GM12875 (cell line): Measurements from ENCODE around the gene ADSS2.
"Not testable (repeated sequence)": the region's sequence is repeated elsewhere in the genome, so short reads cannot be mapped to it uniquely, and the experiment has no call there.

Source experiments
- H3K4me3 ChIP-seq: one replicate; pipeline ENCODE4 v1.5.1; 2011; ENCODE audit warnings: low read depth, low read length, control low read depth
- TF ChIP-seq, protein P1 (sequence below): IDR thresholded peaks from 2 replicates; pipeline ENCODE4 v1.5.1; 2011; ENCODE audit warnings: low read depth, mild to moderate bottlenecking, control low read depth, inconsistent platforms, low read length, moderate library complexity, borderline replicate concordance; ENCODE audit not compliant: insufficient read depth

ADSS2 gene

DNA sequence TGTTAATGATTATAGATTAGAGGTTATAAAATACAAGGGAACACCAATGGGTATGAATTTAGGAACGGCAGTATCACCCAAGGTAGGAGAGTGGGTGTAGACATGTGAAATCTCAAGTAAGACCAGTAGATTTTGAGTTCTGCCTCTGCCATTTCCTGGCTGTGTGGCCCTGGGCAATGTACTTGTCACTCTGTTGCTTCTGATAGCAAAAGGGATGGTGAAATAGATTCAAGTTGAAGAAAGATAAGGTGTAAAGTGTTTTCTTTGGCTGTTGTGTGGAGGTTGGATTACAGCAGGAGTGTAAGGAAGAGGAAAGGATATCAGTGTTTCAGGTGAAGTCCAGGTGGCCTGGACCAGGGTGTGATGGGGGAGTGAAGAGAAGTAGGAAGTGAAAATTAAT lies 64.3 kb downstream of the ADSS2 start:
- TF ChIP-seq, protein P1, sequence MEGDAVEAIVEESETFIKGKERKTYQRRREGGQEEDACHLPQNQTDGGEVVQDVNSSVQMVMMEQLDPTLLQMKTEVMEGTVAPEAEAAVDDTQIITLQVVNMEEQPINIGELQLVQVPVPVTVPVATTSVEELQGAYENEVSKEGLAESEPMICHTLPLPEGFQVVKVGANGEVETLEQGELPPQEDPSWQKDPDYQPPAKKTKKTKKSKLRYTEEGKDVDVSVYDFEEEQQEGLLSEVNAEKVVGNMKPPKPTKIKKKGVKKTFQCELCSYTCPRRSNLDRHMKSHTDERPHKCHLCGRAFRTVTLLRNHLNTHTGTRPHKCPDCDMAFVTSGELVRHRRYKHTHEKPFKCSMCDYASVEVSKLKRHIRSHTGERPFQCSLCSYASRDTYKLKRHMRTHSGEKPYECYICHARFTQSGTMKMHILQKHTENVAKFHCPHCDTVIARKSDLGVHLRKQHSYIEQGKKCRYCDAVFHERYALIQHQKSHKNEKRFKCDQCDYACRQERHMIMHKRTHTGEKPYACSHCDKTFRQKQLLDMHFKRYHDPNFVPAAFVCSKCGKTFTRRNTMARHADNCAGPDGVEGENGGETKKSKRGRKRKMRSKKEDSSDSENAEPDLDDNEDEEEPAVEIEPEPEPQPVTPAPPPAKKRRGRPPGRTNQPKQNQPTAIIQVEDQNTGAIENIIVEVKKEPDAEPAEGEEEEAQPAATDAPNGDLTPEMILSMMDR: no peak
- no peak overlapping the region for H3K4me3 ChIP-seq

DNA sequence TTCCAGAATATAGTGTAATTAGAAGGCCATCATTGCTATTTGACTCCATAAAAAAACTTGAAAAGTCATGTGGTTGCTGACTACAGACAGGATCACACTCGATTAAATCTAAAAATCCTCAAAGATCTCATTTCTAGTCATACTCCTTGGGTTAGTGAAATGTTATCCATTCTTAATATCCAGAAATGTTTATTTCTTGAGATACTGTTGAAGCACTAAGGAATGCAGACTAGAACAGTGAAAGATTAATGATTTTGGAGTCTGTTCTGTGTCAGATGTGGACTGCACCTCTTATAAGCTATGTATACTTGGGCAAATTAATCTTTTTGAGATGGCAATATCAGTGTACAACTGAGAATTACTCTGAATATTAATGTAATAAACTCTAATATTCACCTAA lies 65.1 kb downstream of the ADSS2 start:
- no peak overlapping the region for H3K4me3 ChIP-seq
- TF ChIP-seq, protein P1: no peak

DNA sequence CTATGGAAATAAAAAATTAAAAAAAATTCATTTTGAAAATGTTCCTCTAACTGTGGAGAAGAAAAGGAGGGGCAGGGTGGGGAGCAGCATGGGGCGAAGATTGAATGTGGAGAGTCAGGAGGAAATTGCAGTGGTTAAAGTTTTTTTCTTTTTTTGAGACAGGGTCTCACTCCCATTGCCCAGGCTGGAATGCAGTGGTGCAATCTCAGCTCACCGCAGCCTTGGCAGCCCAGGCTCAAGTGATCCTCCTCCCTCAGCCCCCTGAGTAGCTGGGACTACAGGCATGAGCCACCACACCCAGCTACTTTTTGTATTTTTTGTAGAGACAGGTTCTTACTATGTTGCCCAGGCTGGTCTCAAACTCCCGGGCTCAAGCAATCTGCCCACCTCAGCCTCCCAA lies 67.6 kb downstream of the ADSS2 start:
- H3K4me3 ChIP-seq: no peak overlapping the region
- TF ChIP-seq, protein P1: no peak

DNA sequence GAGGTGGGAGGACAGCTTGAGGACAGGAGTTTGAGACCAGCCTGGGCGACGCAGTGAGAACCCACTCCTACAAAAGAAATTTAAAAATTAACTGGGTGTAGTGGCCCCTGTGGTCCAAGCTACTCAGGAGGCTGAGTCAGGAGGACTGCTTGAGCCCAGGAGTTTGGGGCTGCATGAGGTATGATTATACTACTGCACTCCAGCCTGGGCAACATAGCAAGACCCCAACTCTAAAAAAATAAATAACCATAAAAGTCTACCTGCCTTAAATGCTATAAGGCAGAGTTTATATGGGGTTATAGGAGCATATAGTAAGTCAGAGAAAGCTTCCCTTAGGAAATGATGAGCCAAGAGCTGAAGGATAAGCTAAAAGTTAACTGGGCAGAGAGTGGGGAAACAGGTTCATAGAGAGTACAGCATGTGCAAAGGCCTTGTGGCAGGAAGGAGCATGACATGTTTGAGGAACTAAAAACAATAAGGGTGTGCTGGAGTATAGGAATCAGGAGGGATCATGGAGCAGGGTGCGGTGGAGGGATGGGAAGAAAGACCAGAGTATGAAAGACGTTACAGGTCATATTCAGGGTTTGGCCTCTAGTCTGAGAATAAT lies 68.3 kb downstream of the ADSS2 start:
- TF ChIP-seq, protein P1: no peak
- H3K4me3 ChIP-seq: no peak overlapping the region

DNA sequence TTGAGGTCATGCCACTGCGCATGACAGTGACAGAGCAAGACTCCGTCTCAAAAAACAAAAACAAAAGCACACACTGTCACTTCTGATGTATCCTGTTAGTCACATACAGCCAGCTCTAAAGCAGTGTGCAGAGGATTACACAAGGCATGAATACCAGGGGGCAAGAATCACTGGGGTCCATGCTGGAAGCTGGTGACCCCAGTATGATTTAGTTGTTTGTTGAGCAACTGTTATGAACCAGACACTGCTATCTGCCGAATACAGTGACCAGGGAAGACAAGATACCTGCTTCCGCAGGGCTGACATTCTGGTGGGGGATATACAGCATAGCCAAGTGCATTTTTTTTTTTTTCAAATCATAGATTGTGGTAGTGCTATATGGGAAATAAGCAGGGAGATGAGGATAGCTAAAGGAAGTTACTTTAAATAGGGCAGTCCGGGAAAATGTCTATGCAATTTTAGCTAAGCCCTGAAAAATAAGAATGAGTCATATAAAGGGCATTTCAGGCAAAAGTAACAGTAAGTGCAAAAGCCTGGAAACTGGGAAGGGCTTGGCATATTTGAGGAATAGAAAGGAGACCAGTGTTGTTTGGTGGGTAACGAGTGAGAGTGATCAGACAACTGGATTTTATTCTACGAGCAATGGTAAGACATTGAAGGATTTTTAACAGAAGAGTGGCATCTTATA lies 69.7 kb downstream of the ADSS2 start:
- TF ChIP-seq, protein P1: no peak
- H3K4me3 ChIP-seq: no peak overlapping the region

DNA sequence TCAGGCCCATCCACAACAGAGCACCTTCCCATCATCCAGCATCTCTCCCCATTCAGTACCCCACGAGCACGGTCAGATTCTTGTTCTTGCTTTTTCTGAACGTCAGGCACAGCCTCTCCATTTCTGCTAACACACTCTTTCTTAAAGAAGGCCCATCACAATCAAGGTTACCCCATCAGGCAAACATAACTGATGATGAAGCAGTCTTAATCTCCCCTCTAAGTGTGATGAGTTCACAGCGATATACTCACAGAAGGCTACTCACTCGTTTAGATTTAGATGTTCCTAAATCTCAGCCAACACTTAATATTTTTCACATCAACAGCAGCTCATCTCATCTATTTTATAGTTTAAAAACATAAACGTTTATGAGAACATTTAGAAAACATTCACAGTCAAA lies 75.6 kb downstream of the ADSS2 start:
- no peak overlapping the region for H3K4me3 ChIP-seq
- TF ChIP-seq, protein P1: no peak

DNA sequence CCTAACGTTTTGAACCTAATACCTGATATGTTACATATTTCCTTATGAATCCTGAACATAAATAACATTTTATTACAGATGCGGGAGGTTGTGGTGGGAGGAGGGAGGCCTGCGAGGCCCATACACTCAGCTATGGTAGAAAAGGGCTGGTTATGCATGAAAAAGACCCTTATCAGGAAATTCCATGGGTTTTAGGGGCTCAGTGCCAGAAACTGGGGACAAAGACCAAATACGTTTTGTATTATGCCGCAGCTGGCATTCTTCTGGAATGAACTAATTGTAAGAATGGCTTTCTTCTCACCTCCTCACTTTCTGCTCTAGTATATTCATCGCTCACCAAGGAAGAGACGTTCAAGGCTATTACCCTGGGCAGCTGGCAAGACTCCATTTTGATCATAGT lies 76.7 kb downstream of the ADSS2 start:
- TF ChIP-seq, protein P1: no peak

DNA sequence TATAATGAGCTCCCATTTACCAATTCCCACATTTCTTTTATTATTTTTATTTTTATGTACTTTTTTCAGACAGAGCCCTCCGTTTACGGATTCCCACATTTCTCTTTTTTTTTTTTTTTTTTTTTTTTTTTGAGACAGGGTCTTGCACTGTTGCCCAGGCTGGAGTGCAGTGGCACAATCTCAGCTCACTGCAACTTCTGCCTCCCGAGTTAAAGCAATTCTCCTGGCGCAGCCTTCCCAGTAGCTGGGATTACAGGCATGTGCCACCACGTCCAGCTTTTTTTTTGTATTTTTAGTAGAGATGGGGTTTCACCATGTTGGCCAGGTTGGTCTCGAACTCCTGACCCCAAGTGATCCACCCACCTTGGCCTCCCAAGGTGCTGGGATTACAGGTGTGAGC lies 77.2 kb downstream of the ADSS2 start:
- not testable (repeated sequence) for H3K4me3 ChIP-seq

More for the DNA sequence above, 76.7 kb downstream of the ADSS2 start:
- H3K4me3 ChIP-seq: no peak overlapping the region
